Subcutaneous adipose tissue (tissue), 4 donors: ENCODE measurements around the gene PWWP2B. TPM values are rescaled to one million over a fixed set of nuclear protein-coding genes. Genes with fewer than 3 reads are reported as not detected.

Source experiments
- CTCF ChIP-seq: fragments of 450-650 bp; IDR thresholded peaks from one replicate; pipeline ENCODE4 v1.5.1; 2016; ENCODE audit warnings: low read depth, mild to moderate bottlenecking, control low read depth, antibody characterized with exemption, moderate library complexity
- total RNA-seq, 4 donors: library from RNA; depleted of rRNA; stranded (reverse); fragments of >200 nt; gene quantifications; one replicate each; pipeline ENCODE4 v1.1.0, GENCODE V29; 2016

Gene PWWP2B
- total RNA-seq, 4 donors from 2014 or later: 9.0 to 24.9 (median 9.6) TPM

- no peak for TF ChIP-seq CTCF
These were observed 60.5 kb downstream of the PWWP2B start for GRCh38 chr10:132457328-132458070.

GRCh38 chr10:132458071-132458585, 61.1 kb downstream of the PWWP2B start:
- no peak for TF ChIP-seq CTCF

GRCh38 chr10:132458586-132459300, 61.7 kb downstream of the PWWP2B start:
- no peak for TF ChIP-seq CTCF

GRCh38 chr10:132459301-132460003, 62.5 kb downstream of the PWWP2B start:
- no peak for TF ChIP-seq CTCF

- no peak for TF ChIP-seq CTCF
These were observed 63.1 kb downstream of the PWWP2B start for GRCh38 chr10:132460071-132460470.

GRCh38 chr10:132460691-132461090, 63.7 kb downstream of the PWWP2B start:
- TF ChIP-seq CTCF: no peak
